Spinal cord (tissue), 10 donors: ENCODE data around the gene RAB4A. TPM values are rescaled to one million over a fixed set of nuclear protein-coding genes. Genes with fewer than 3 reads are reported as not detected.
A peak's percentile ranks its signal among the peaks of the same experiment; 100 is the strongest.
"Not testable (repeated sequence)": the region's sequence is repeated elsewhere in the genome, so short reads cannot be mapped to it uniquely, and the experiment has no call there.

Experiments
- DNase-seq, 6 donors: peaks; one replicate each; pipeline versions ENCODE4 v3.0.0 to v3.0.0-alpha.2; 2013 to 2015; ENCODE audit warnings: low spot score in 6 of 6, low read depth in 4 of 6
- H3K27ac ChIP-seq: one replicate; pipeline ENCODE4 v1.5.1; 2013; ENCODE audit warnings: low read depth, low read length, control low read depth
- H3K27me3 ChIP-seq: one replicate; pipeline ENCODE4 v1.6.1; 2013; ENCODE audit warnings: low read length; ENCODE audit not compliant: control insufficient read depth, insufficient read depth
- H3K36me3 ChIP-seq: one replicate; pipeline ENCODE4 v1.6.1; 2013; ENCODE audit warnings: low read length; ENCODE audit not compliant: control insufficient read depth, insufficient read depth
- H3K4me1 ChIP-seq: one replicate; pipeline ENCODE4 v1.6.1; 2013; ENCODE audit warnings: low read length; ENCODE audit not compliant: control insufficient read depth, insufficient read depth
- H3K4me3 ChIP-seq: one replicate; pipeline ENCODE4 v1.5.1; 2013; ENCODE audit warnings: low read depth, low read length, control low read depth
- H3K9me3 ChIP-seq: one replicate; pipeline ENCODE4 v1.6.1; 2013; ENCODE audit warnings: low read length; ENCODE audit not compliant: control insufficient read depth, insufficient read depth
- WGBS: methylation state at CpG from one replicate; pipeline ENCODE4 v1.1.5; 2013; ENCODE audit warnings: missing lambda C conversion rate; ENCODE audit not compliant: insufficient coverage; 5-methylcytosine and 5-hydroxymethylcytosine counted together
- polyA plus RNA-seq, 2 donors: library from polyadenylated mRNA; unstranded; fragments of 120-200 nt; gene quantifications; one replicate each; pipeline ENCODE4 v1.2.1, GENCODE V29; 2013; ENCODE audit not compliant: insufficient read length in 2 of 2
- total RNA-seq, 2 donors: library from RNA; depleted of rRNA in 1 of 2; stranded (reverse); fragments of 120-200 nt in 1 of 2; fragments of >200 nt in 1 of 2; gene quantifications; one replicate each; pipeline versions ENCODE4 v1.2.3 to v1.2.4, GENCODE V29; 2013 to 2014
- donor health status: healthy.

Gene RAB4A
- total and polyA plus RNA-seq, 4 donors, result 42.6 to 82.2 (median 58.5) TPM

DNA sequence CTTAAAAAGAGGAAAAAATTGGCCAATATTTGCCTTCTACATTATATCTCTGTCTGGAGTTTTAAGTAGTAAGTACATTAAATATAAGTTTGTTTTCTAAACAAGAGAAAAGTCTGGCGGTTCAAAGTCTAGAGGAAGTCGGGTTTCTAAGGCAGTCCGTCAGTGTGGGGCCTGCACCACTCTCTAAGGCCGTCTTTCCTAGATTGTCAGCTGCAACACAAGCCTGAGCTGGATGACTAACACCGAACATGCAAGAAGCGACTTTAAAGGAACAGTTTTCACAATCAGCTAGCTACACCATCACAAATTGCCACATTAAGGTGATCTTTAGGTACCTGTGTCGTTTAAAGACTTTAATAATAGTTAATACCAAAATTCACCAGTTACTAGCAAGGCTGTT, 52.3 kb downstream of the RAB4A start:
- no peak for DNase-seq
- Histone ChIP-seq H3K27ac (no peak overlapping the region), H3K9me3 (no peaks in the 10 kb centered on the region), H3K4me1 (peaks cover 4% of the 10 kb centered on the region), H3K4me3 (no peak overlapping the region), H3K36me3 (peaks cover 18% of the 10 kb centered on the region), H3K27me3 (no peaks in the 10 kb centered on the region)
- 90% methylated on average over 6 of the region's 7 CpGs for WGBS

DNA sequence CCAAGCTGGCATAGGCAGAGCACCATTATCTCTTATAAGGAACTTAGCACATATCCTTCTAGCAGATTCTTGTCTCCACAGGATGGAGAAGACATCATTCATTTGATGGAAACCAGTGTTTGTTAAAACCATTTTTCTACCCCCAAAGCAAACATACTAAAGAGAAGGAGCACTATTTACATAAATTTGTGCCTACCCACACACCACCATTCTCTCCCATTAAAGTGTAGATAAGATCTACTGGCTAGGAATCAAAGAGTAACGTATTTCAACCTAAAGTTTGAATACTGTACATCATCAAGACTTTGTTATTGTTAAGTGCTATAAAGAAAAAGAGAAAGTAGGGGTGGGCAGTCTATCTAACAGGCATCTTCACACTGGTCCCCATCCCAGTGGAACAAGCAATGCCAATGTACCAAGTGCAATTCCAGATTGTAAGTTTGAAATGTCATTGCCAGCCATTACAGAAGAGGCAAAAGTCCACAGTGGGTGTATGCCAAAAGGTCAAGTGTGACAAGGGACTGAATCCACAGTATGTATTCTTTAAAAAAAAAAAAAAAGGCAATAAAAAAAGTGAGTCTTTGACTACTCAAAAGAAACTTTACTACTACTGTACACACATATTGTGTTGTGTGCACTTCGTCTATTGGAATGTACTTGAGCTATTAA, 53.1 kb downstream of the RAB4A start:
- peaks cover 16% of the 10 kb centered on the region for H3K36me3 ChIP-seq
- no CpG with 5 or more reads among the region's 2 CpGs for WGBS

DNA sequence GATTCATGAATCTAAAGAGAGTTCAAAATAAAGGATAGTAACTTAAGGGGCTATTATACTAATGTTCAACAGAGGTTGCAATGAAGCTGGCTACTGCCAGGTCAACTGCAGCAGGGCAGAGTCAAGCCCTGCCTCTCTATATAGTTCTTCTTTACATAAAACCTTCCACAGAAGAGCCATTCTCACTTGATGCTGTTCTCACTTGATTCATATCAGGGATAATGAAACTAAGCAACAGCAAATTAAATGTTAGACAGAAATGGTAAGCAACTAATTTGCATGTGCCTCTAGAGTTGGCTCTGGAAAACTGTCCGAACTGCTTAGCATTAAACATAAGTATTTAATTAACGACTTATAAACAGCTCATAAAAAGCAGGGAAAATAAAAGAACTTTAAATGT, 54.5 kb downstream of the RAB4A start:
- no peak overlapping the region for H3K27ac ChIP-seq
- H3K4me1 ChIP-seq, result peaks cover 4% of the 10 kb centered on the region
- H3K27me3 ChIP-seq, result no peaks in the 10 kb centered on the region
- WGBS, result no CpG with 5 or more reads among the region's 2 CpGs
- DNase-seq, result no peak
- no peaks in the 10 kb centered on the region for H3K9me3 ChIP-seq
- H3K4me3 ChIP-seq, result no peak overlapping the region
- peaks cover 12% of the 10 kb centered on the region for H3K36me3 ChIP-seq

More for the DNA sequence above, 53.1 kb downstream of the RAB4A start:
- no peak overlapping the region for H3K27ac ChIP-seq
- no peaks in the 10 kb centered on the region for H3K9me3 ChIP-seq
- H3K4me1 ChIP-seq, result peaks cover 4% of the 10 kb centered on the region
- no peaks in the 10 kb centered on the region for H3K27me3 ChIP-seq
- H3K4me3 ChIP-seq, result no peak overlapping the region
- DNase-seq, result no peak

DNA sequence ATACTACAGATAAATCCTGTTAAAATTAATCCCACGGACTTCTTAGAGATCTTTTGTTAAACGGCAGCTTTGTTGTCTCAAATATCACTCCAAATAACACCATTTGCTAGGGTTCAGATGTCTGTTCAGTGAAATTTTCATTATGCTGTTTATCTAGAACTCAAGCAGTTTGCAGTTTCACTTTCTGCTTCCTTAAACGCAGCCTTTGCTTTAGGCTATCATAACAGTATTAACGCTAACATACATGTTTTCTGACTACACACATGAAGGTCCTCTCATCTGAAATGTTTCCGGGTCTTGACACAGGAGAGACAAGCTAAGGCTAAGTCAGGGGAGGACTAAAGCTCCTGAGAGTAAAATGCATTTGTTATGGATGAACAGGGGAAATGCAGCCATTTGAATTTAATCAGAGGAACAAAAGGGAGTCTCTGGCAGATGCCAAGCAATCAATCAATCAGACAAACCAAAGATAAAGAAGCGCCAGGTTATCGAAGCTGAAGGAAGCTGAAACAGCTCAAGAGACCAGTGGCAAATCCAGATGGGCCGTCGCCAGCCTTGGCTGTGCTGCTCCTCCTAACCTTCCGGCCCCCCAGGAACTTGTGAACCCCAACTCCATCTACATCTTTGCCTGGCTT, 55.1 kb downstream of the RAB4A start:
- H3K27ac ChIP-seq, result no peak overlapping the region
- DNase-seq, result peak in 1 of 6 donors; percentile 17
- 54% methylated on average over 7 of the region's 10 CpGs for WGBS

DNA sequence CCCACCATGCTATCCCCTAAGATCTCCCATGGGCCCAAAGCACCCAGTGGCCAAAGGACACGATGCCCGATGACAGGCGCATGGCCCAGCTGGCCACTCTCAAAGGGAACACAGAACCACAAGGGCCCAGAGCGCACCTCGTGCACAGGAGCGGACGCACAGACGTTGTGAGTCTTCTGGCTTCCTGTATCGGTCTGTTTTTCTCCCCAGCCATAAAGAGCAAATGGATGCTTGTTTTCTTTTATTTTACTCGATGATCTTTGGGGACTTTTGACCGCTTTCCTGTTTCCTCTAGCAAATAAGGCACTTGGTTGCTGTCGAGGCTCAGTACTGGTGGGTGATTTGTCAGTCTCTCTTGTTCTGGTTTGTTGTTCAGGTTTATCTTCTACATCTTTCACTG, 55.7 kb downstream of the RAB4A start:
- no peak overlapping the region for H3K4me3 ChIP-seq
- no peak for DNase-seq
- H3K4me1 ChIP-seq, result peaks cover 4% of the 10 kb centered on the region
- 96% methylated on average over 8 of the region's 12 CpGs for WGBS
- H3K27ac ChIP-seq, result no peak overlapping the region
- no peaks in the 10 kb centered on the region for H3K9me3 ChIP-seq
- H3K27me3 ChIP-seq, result no peaks in the 10 kb centered on the region
- peaks cover 12% of the 10 kb centered on the region for H3K36me3 ChIP-seq

More for the DNA sequence above, 55.1 kb downstream of the RAB4A start:
- Histone ChIP-seq H3K4me3 (no peak overlapping the region), H3K36me3 (peaks cover 12% of the 10 kb centered on the region), H3K9me3 (no peaks in the 10 kb centered on the region), H3K4me1 (peaks cover 4% of the 10 kb centered on the region), H3K27me3 (no peaks in the 10 kb centered on the region)

DNA sequence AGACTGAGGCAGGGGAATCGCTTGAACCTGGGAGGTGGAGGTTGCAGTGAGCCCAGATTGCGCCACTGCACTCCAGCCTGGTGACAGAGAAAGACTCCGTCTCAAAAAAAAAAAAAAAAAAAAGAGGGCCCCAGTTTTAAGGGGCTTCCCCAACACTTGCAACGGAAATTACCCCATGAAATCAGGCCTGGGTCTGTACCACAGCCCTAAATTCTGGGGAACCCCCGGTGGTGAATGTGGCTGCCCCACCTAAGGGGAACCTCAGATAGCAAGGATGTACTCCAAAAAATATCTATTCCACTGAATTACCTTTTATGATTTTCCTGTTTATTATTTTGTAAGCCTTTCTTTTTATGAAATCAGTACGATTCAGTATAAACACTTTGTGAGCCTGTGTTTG, 56.9 kb downstream of the RAB4A start:
- H3K9me3 ChIP-seq, H3K4me3 ChIP-seq, H3K27me3 ChIP-seq, DNase-seq, H3K4me1 ChIP-seq, H3K27ac ChIP-seq: not testable (repeated sequence)
- WGBS, result 94% methylated on average over 2 of the region's 6 CpGs
- peaks cover 12% of the 10 kb centered on the region for H3K36me3 ChIP-seq

DNA sequence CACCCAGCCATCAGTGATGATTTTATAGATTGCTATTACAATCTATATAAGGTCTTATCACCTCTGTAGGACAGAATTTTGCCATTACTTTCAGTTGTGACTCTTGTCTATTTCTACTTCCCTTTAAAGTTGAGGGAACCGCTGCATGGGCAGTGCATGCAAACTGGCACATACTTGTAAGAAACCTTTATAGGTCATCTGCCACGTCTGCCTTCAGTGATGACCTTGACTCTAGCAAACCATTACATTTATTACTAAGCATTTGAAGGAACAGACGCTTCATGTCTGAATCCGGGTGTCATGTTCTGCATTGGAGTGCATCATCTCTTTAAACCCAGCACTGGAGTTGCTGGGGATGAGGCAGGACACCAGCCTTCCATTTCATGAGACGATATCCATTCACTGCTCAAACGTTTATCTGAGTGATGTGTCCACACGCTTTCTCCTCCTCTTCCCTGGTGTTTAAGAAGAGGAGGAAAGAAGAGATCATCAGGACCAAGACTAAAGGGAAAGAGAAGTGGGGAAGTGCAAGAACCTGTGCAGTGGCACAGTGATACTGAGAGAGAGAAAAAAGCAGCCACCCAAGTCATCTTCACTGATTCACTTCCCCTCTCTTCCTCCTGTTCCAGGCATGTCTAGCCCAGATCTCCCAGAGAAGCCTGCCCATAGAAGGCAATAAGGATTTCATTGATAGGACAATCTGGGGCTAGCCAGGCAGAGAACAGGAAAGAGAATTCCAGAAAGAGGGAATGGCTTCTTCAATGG, 57.9 kb downstream of the RAB4A start:
- Histone ChIP-seq H3K27ac (no peak overlapping the region), H3K4me1 (peaks cover 4% of the 10 kb centered on the region), H3K4me3 (no peak overlapping the region), H3K9me3 (no peaks in the 10 kb centered on the region), H3K27me3 (no peaks in the 10 kb centered on the region), H3K36me3 (peaks cover 9% of the 10 kb centered on the region)
- 97% methylated on average over 6 of the region's 7 CpGs for WGBS
- no peak for DNase-seq

DNA sequence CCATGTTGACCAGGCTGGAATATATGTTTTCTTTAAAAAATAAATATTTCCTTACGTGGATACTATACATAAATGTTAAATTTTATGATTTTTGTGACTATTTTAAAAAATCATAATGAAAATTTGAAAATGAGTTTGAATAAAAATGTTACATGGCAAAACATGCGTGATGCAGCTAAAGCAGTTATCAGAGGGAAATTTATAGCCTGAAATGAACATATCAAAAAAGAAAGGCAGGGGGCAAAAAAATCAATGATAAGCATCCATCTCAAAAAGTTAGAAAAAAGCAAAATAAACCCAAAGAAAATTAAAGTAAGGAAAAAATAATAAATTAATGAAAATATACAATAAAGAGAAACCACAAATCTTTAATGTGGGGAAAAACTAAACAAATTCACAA, 63.4 kb downstream of the RAB4A start:
- DNase-seq, result no peak
- Histone ChIP-seq H3K4me1 (peaks cover under 1% of the 10 kb centered on the region), H3K9me3 (peaks cover 3% of the 10 kb centered on the region), H3K27me3 (no peaks in the 10 kb centered on the region), H3K36me3 (peaks cover 8% of the 10 kb centered on the region), H3K4me3 (no peak overlapping the region), H3K27ac (no peak overlapping the region)
- no CpG with 5 or more reads among the region's 2 CpGs for WGBS

DNA sequence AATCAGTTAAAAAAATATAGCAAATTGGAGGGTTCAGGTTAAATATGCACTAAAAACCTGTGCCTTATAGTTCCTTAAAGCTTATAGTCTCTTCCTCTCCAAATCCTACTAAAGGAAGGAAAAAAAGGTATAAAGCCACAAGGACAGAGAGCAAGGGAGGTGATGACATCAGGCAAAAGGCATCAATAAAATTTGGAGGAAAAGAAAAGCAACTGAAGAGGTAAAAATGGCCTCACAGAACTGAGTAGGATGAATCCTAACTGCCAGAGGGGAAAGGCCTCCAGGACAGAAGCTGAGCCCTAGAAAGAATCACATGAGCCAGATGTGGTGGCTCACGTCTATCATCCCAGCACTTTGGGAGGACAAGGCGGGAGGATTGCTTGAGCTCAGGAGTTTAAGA, 63.8 kb downstream of the RAB4A start:
- WGBS, result 83% methylated on average over 1 of the region's 2 CpGs
- H3K27me3 ChIP-seq, result no peaks in the 10 kb centered on the region

More for the DNA sequence above, 63.8 kb downstream of the RAB4A start:
- Histone ChIP-seq H3K4me3 (no peak overlapping the region), H3K36me3 (peaks cover 11% of the 10 kb centered on the region), H3K27ac (no peak overlapping the region), H3K9me3 (peaks cover 3% of the 10 kb centered on the region), H3K4me1 (peaks cover 3% of the 10 kb centered on the region)
- DNase-seq, result no peak
